ENCODE results near the gene TTC33.
A peak's percentile ranks its signal among the peaks of the same experiment; 100 is the strongest.

The TTC33 gene

DNA sequence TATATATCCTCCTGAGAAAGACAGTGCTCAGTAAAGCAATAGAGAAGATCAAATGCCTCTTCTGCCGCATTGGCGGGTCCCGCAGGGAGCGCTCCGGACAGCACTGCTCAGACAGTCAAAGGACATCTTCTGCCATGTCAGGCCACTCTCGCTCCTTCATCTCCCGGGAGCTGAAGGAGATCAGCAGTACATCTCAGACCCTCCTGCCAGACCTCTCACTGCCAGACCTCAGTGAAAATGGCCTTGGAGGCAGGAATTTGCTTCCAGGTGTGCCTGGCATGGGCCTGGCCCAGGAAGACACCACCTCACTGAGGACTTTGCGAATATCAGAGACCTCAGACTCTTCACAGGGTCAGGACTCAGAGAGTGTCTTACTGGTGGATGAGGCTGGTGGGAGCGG, 63.9 kb downstream of the TTC33 start:
- no peak overlapping the region for H3K4me3 ChIP-seq (replicated peaks; ENCODE audit: low read depth, low read length)
- TF ChIP-seq, protein P1, sequence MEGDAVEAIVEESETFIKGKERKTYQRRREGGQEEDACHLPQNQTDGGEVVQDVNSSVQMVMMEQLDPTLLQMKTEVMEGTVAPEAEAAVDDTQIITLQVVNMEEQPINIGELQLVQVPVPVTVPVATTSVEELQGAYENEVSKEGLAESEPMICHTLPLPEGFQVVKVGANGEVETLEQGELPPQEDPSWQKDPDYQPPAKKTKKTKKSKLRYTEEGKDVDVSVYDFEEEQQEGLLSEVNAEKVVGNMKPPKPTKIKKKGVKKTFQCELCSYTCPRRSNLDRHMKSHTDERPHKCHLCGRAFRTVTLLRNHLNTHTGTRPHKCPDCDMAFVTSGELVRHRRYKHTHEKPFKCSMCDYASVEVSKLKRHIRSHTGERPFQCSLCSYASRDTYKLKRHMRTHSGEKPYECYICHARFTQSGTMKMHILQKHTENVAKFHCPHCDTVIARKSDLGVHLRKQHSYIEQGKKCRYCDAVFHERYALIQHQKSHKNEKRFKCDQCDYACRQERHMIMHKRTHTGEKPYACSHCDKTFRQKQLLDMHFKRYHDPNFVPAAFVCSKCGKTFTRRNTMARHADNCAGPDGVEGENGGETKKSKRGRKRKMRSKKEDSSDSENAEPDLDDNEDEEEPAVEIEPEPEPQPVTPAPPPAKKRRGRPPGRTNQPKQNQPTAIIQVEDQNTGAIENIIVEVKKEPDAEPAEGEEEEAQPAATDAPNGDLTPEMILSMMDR (IDR thresholded peaks at IDR 0.05; ENCODE audit: low read length, missing control alignments), result no peak
- no peak for DNase-seq (ENCODE audit: low read depth)

DNA sequence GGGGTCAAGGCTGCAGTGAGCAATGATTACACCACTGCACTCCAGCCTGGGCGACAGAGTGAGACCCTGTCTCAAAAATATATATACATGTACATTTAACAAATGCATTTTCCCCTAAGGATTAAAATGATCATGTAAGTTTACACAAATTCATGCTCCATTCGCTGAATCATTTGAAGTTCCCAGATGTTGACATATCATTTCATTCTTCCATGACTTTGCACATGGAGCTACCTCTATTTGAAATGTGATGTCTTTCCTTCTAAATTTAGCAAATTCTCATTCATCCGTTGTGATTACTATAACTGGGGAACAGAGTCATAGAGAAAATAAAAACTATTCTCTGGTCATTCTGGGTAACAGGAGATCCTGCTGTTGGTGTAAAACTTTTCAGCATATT, 65.5 kb downstream of the TTC33 start:
- TF ChIP-seq, protein P1 (IDR thresholded peaks at IDR 0.05; ENCODE audit: low read length, missing control alignments), result no peak
- no peak for DNase-seq (ENCODE audit: low read depth)
- no peak overlapping the region for H3K4me3 ChIP-seq (replicated peaks; ENCODE audit: low read depth, low read length)

DNA sequence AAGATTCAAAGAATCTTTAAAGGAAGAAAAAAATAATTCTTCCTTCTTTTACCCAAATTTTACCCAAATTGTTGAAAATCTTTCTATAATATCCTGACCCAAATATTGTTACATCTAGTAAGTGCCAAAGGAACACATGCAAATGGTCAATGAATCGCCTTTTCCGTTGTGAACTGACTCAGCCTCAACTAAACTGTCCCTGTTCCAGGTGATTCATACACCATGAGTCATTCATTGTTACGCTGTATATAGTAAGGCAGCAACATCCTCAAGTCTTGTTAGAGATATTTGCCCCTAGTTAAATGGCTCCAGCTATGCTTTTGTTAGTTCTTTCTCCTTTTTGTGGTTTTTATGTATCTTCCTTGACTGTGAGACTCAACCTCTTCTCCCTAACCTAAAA, 66.3 kb downstream of the TTC33 start:
- peak; percentile 96 for DNase-seq (ENCODE audit: low read depth)
- TF ChIP-seq, protein P1 (IDR thresholded peaks at IDR 0.05; ENCODE audit: low read length, missing control alignments), result no peak
- H3K4me3 ChIP-seq (replicated peaks; ENCODE audit: low read depth, low read length), result no peak overlapping the region

DNA sequence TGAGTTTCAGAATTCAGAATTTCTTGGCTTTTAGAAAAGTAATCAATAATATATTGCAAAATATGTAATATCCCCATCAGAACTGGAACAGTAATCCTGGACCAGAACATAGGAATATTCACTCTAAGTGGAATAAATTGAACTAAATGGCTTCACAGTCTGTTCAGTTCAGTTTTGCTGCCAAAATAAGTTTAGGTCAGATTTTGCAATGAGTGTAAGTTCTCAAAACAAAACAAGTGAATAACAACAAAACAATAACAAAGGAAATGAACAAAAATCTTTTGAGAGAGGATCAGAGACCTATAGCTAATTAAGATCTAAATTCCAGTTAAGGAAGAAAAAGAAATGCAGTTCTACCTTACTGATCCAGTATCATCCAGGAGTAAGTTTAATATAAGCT, 66.8 kb downstream of the TTC33 start:
- TF ChIP-seq, protein P1 (IDR thresholded peaks at IDR 0.05; ENCODE audit: low read length, missing control alignments), result no peak
- DNase-seq (ENCODE audit: low read depth), result no peak
- no peak overlapping the region for H3K4me3 ChIP-seq (replicated peaks; ENCODE audit: low read depth, low read length)

DNA sequence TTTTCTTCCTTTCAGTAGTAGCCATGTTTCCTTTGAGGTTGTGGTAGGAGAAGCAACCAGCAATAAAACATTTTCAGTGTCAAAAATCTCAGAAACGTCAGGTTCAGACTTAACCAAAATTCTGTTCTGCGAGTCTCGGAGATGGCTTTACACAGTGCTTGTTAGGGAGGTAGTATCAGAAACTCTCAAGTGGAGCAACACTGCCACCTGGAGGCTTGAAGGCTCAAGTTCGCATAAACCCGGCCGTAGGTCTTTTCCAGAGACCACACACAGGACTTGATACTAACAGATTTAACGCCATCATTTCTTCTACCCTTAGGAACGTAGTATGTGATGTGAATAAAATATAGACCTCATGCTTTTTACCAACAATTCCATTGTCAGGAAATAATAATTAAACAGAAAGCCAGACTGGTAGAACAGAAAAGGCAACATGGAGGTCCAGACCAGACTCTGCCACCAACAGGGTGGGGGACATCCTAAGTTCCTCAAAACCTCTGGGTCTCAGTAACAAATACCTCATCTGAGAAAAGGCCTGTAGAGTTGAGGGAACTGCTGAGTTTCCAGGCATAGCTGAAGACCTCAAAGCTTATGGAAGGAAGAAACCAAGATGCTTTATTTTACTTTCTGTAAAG, 67.5 kb downstream of the TTC33 start:
- DNase-seq (ENCODE audit: low read depth), result peak; percentile 93
- H3K4me3 ChIP-seq (replicated peaks; ENCODE audit: low read depth, low read length), result no peak overlapping the region
- TF ChIP-seq, protein P1 (IDR thresholded peaks at IDR 0.05; ENCODE audit: low read length, missing control alignments), result peak; percentile 82

DNA sequence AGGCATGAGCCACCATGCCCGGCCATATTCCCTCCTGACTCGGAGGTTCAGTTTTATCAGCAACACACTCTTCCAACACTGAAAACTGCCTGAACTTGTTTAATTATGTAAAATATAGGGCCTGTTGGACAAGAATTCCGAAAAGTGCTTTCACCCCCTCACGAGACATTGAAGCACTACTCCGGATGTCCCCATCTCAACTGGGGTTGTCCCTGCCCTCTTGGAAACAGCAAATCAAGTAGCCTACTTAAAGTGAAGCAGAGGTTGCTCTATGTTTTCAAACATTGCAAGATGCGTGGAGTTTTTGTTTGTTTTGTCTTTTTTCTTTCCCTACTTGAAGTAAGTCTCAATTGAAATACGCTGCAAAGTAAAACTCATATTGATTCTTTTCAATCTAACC, 68.4 kb downstream of the TTC33 start:
- no peak overlapping the region for H3K4me3 ChIP-seq (replicated peaks; ENCODE audit: low read depth, low read length)
- DNase-seq (ENCODE audit: low read depth), result no peak
- TF ChIP-seq, protein P1 (IDR thresholded peaks at IDR 0.05; ENCODE audit: low read length, missing control alignments), result no peak

DNA sequence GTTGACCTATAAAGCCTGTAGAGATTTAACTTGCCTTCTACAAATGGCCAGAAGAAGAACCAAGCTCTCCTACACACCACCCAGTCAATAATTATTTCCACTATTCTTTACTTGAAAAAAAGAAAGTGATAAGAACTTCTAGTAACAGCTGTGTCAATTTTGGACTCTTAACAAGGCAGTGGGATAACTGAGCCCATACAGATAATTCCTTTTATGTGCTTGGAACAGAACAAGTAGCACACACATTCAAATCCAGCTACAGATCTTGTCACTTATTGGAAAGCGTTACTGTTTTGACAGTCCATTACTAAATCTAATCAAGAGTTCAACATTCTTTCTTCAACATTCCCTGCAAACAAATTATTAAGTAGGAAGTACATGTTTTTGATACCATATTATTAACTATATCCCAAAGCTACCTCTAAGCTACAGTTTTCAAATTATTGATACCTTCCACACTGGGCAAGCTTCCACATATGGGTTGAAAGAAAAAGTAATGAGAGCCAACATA, 69.7 kb downstream of the TTC33 start:
- TF ChIP-seq, protein P1 (IDR thresholded peaks at IDR 0.05; ENCODE audit: low read length, missing control alignments), result no peak
- no peak for DNase-seq (ENCODE audit: low read depth)
- no peak overlapping the region for H3K4me3 ChIP-seq (replicated peaks; ENCODE audit: low read depth, low read length)

Data from fibroblast of pulmonary artery (primary cell).